ENCODE results near the gene ERG.

The ERG gene

GRCh38 chr21:38430401-38430984, 67.8 kb downstream of the ERG start:
- no peak for DNase-seq

DNA sequence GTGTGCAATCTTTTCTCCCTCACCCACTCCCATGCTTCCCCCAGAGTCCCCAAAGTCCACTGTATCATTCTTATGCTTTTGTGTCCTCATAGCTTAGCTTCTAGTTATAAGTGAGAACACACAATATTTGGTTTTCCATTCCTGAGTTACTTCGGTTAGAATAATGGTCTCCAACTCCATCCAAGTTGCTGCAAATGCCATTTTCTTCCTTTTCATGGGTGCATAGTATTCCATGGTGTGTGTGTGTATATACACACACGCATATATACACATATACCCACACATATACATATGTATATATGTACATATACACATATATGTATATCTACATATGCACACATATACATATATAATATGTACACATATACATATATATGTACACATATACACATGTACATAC, 69.3 kb downstream of the ERG start:
- no peak for DNase-seq

DNA sequence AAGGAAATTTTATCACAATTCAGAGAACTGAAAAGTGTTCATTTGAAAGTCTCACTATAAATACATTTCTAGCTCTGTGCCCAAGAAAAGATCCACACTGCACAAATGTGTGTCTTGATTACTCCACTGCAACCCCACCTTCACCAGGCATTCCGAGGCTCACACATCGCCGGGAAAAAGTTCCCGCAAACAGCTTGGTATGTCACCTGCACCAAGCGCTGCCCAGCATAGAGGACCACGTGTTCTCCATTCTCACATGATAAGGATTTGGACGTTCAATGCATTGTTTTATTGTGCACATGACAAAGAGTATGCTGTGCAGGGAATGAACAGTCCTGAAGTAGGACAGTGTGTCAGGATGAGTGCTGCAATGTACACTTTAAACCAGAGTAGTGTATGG, 70.1 kb downstream of the ERG start:
- no peak for DNase-seq

- DNase-seq, result no peak
Measured at GRCh38 chr21:38424305-38425019, 73.8 kb downstream of the ERG start.

GRCh38 chr21:38422082-38422481, 76.2 kb downstream of the ERG start:
- DNase-seq, result no peak

DNA sequence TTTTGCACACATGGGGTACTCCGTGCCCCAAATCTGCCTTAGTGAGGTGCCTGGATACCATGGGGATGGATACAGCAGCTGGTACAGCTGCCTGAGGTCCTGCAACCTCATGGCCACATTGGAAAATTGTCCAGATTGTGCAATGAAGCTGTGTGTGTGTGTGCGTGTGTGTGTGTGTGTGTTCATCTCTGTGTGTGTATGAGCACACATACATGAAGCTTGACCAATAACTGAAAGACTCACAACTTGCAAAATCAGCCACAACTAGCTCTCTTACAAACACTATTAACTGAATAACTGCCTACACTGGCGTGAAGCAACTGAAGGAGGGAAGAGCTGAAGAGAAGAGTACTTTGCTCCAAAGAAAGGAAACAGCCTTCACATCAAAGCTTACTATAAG, 78.1 kb downstream of the ERG start:
- no peak for DNase-seq

DNA sequence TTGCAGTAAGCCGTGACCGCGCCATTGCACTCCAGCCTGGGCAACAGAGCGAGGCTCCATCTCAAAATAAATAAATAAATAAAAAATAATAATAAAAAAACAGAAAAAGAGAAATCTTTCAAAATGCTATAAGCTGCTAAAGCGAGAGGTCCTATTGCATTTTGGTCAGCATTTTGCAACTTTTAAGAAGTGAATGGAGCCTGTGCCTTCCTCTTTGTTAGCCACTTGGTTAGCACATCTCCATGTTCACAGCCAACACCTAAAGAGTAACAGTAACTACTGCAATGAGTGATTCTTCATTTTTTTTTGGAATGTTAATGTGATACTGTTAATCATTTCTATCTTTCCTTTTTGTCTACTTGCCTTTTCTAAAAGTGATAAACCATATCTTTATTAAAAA, 80.6 kb downstream of the ERG start:
- no peak for DNase-seq

- no peak for DNase-seq
Measured at GRCh38 chr21:38416791-38417190, 81.5 kb downstream of the ERG start.

- no peak for DNase-seq
Measured at GRCh38 chr21:38413958-38414548, 84.2 kb downstream of the ERG start.

GRCh38 chr21:38410466-38410865, 87.8 kb downstream of the ERG start:
- no peak for DNase-seq

DNA sequence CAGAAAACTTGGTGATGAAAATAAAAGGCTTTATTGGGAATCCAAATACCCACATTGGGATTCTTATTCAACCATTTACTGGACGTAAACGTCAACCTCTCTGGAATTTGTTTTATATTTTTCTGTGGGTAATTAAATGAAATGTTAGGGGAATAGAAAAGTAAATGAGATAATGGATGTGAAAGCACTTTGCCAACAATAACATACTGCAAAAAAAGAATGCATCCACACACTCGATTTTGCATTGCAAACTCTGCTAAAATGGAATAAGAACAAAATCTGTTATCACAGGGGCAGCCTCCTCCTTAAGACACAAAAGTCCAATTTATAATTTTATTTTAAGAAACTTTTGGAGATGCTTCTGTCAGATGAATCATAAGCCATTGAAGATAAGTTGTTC, 88.4 kb downstream of the ERG start:
- no peak for DNase-seq

- DNase-seq, result no peak
Measured at GRCh38 chr21:38404177-38404576, 94.1 kb downstream of the ERG start.

DNA sequence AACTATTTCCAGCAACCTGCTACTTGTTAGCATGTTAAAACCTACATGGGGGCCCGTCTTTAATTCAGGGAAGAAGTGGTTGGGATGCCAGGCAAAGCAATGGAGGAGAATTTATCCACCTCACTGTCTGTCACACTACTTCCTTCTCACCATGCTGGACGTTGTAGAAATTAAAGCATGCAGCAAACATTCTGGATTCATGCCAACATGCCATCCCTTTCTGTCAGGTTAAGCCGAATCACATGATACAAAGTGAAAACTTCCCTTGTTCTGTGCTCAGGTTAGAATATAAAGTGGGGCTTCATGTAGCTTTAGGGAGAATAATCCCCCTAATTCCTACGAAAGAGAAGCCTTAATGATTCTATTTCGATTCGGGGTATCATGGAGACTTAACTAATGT, 95.5 kb downstream of the ERG start:
- no peak for DNase-seq

DNA sequence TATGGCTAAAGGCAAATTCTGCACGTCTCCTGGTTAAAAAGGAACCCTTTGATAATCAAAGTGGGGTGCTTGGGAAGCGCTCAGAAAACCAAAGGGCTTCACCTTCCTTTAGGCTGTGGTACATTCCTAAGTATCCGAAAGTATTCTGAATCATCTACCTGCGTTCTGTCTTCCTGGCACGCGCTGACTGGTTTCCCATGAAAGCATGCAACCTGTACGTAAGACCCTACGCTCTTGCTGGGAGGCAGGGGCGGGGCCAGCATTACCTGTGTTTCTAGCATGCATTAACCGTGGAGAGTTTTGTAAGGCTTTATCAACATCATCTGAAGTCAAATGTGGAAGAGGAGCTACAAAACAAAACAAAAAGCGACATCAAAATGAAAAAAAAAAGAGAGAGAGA, 96.0 kb downstream of the ERG start:
- DNase-seq, result no peak

GRCh38 chr21:38401191-38401926, 96.9 kb downstream of the ERG start:
- no peak for DNase-seq

GRCh38 chr21:38400195-38400919, 97.9 kb downstream of the ERG start:
- DNase-seq, result no peak

GRCh38 chr21:38399103-38399502, 99.2 kb downstream of the ERG start:
- no peak for DNase-seq

GRCh38 chr21:38396325-38396724, 102.0 kb downstream of the ERG start:
- DNase-seq, result no peak

DNA sequence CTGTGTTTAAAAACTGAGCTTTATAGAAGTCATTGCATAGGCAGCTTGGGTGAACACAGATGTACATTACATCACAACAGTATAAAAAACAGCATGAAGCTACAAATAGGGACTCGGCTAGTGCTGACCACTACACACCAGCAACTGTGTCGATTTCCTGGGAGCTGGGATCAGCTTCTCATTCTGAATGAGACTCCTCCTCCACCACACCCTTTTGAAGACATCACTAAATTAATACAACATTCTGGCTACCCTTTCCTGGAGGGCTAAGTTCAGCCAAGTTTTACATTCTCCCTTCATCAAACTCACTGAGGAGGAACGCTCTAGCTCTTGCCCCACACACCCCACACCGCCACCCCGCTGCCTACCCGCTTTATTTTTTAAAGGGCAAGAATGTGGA, 102.7 kb downstream of the ERG start:
- no peak for DNase-seq

GRCh38 chr21:38392661-38393060, 105.6 kb downstream of the ERG start:
- DNase-seq, result no peak

DNA sequence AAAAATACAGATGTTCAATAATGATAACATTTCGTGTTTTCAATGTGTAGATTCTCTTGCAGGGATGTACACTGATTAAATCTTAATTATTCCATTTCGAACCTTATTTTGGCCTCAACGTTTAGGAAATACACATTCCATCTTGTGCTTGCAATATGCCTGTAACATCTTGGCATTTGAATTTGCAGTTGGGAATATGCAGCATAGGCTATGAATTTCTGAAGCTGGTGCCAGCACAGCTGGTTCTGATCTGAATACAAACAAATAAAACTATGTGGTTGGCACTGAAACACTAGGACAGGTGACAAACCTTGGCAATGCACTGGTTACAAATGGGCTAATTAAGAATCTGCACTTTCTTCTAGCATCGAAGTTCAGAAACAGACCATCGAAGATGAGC, 108.4 kb downstream of the ERG start:
- no peak for DNase-seq

- no peak for DNase-seq
Measured at GRCh38 chr21:38389354-38389676, 109.0 kb downstream of the ERG start.

- no peak for DNase-seq
Measured at GRCh38 chr21:38388647-38389353, 109.5 kb downstream of the ERG start.
